CD4-positive, CD25-positive, alpha-beta regulatory T cell (primary cell): Measurements from ENCODE around the gene RASAL3. TPM values are rescaled to one million over a fixed set of nuclear protein-coding genes. Genes with fewer than 3 reads are reported as not detected.
A peak's percentile ranks its signal among the peaks of the same experiment; 100 is the strongest.
"Not testable (repeated sequence)": the region's sequence is repeated elsewhere in the genome, so short reads cannot be mapped to it uniquely, and the experiment has no call there.

Experiments used
- ATAC-seq, 2 donors: fragments of 150-1000 bp; cut with Tn5 transposase; one replicate each; pipeline ENCODE4 v1.10.0; 2021; ENCODE audit warnings: low read depth in 2 of 2, moderate number of reproducible peaks in 2 of 2, moderate library complexity in 1 of 2
- DNase-seq, 3 donors: peaks; one replicate each; pipeline versions ENCODE4 v3.0.0 to v3.0.0-alpha.2; 2012 to 2022; ENCODE audit warnings: mixed read lengths in 1 of 3
- H3K27ac ChIP-seq: one replicate; pipeline ENCODE4 v1.7.0; 2013; ENCODE audit warnings: mild to moderate bottlenecking, low read length; ENCODE audit not compliant: insufficient read depth, poor library complexity, severe bottlenecking
- H3K27me3 ChIP-seq: one replicate; pipeline ENCODE4 v1.7.0; 2013; ENCODE audit warnings: low read length; ENCODE audit not compliant: control insufficient read depth, insufficient read depth
- H3K36me3 ChIP-seq: one replicate; pipeline ENCODE4 v1.7.0; 2013; ENCODE audit warnings: mild to moderate bottlenecking, low read length, moderate library complexity; ENCODE audit not compliant: control insufficient read depth, insufficient read depth
- H3K4me1 ChIP-seq: 2 replicates; pipeline ENCODE4 v1.7.0; 2013; ENCODE audit warnings: mild to moderate bottlenecking, low read length; ENCODE audit not compliant: insufficient read depth, control insufficient read depth, poor library complexity, severe bottlenecking
- H3K4me3 ChIP-seq: one replicate; pipeline ENCODE4 v1.7.0; 2013; ENCODE audit warnings: low read depth, mild to moderate bottlenecking, low read length, moderate library complexity
- H3K9me3 ChIP-seq, 2 experiments: 1 replicate in 1 of 2; 2 replicates in 1 of 2; pipeline ENCODE4 v1.7.0; 2013; ENCODE audit warnings: low read length in 2 of 2, mild to moderate bottlenecking in 1 of 2, moderate library complexity in 1 of 2; ENCODE audit not compliant: control insufficient read depth in 2 of 2
- H3K27ac Mint-ChIP-seq, 3 donors: one replicate each; pipeline ENCODE4 v1.8.0; 2020 to 2022; ENCODE audit warnings: mild to moderate bottlenecking in 3 of 3, mixed read lengths in 3 of 3, moderate library complexity in 2 of 3
- H3K27me3 Mint-ChIP-seq: one replicate; pipeline ENCODE4 v1.8.0; 2022; ENCODE audit warnings: mild to moderate bottlenecking, mixed read lengths
- H3K36me3 Mint-ChIP-seq: one replicate; pipeline ENCODE4 v1.8.0; 2020; ENCODE audit warnings: mixed read lengths
- H3K4me1 Mint-ChIP-seq, 4 donors: one replicate each; pipeline ENCODE4 v1.8.0; 2020 to 2022; ENCODE audit warnings: mixed read lengths in 4 of 4, mild to moderate bottlenecking in 1 of 4
- H3K4me3 Mint-ChIP-seq, 4 donors: one replicate each; pipeline ENCODE4 v1.8.0; 2020 to 2022; ENCODE audit warnings: mild to moderate bottlenecking in 4 of 4, mixed read lengths in 4 of 4, moderate library complexity in 3 of 4
- H3K9me3 Mint-ChIP-seq, 7 donors: one replicate each; pipeline ENCODE4 v1.8.0; 2020 to 2022; ENCODE audit warnings: mixed read lengths in 7 of 7, mild to moderate bottlenecking in 3 of 7, moderate library complexity in 2 of 7
- polyA plus RNA-seq, 4 donors: library from polyadenylated mRNA; unstranded; fragments of 300-500 nt; fragmentation: Illumina TruSeq; gene quantifications; one replicate each; pipeline ENCODE4 v1.2.3, GENCODE V29; 2021
- total RNA-seq: library from RNA; stranded (reverse); gene quantifications from one replicate; pipeline ENCODE4 v1.2.3, GENCODE V29; 2022

Gene RASAL3
- total and polyA plus RNA-seq, 5 donors from 2014 or later: 25.3 to 122 (median 42.7) TPM

DNA sequence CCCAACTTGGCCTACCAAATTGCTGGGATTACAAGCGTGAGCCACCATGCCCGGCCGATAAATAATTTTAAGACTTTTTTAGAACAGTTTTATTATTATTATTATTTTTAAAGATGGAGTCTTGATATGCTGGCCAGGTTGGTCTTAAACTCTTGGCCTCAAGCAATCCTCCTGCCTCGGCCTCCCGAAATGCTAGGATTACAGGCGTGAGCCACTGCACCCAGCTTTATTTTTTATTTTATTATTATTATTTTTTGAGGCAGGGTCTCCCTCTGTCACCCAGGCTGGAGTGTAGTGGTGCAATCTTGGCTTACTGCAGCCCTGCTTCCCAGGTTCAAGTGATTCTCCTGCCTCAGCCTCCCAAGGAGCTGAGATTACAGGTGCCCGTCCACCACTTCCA lies 16.7 kb upstream of the RASAL3 start:
- H3K9me3 ChIP-seq, H3K4me3 ChIP-seq, H3K27me3 Mint-ChIP-seq, H3K27ac ChIP-seq, H3K9me3 Mint-ChIP-seq, ATAC-seq, DNase-seq, H3K27ac Mint-ChIP-seq, H3K27me3 ChIP-seq, H3K36me3 ChIP-seq, H3K36me3 Mint-ChIP-seq, H3K4me3 Mint-ChIP-seq: not testable (repeated sequence)
- peaks cover 0 to 38% (median 16%) of the 10 kb centered on the region in 4 donors for H3K4me1 Mint-ChIP-seq
- peaks cover 12% of the 10 kb centered on the region for H3K4me1 ChIP-seq

DNA sequence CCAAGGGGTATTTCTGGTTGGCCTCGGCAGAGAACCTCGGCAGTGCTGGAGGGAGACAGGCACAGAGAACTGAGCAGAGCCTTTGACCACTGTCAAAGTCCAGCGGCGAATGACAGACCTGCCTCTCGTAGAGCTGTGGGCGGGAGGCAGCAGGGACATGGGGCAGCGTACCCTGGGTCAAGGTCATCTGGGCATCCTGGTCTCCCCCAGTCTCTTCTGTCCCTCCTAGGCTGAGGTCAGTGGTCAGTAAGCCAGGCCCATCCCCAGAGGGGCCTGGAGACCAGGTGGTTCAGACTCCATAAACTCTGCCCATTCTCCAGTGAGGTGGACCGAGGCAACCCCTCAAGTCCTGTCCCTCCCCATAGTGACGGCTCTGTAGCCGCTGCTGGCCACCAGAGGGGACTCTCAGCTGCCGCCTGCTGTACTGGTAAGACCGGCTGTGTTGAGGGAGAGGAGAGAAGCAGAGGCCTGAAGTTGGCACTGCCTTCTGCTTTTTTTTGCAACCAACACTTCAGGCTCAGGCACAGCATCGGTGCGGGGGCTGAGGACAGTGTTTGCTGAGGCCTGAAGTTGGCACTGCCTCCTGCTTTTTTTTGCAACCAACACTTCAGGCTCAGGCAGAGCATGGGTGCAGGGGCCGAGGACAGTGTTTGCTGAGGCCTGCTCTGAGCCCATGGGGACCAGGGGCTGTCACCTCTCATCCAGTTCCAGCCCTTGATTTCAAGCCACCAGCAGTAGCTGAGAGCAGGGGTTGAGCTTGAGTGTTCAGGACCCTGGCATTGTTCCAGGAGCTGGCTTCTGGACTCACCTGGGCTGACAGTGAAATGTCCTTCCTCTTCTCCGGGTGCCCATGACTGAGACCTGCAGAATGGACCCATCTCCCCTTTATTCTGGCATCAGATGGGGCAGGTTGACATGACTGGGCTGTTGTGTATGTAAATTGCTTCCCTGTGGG lies 15.3 kb upstream of the RASAL3 start, which contains the start of gene PGLYRP2:
TSS of gene PGLYRP2 (minus strand) at position 111 of the 955 bp plus-strand sequence. CDS start 130 bp downstream, outside the sequence.
- Mint-ChIP-seq H3K27ac (peak within 1 kb of the TSS; percentile 72 to 82 (median 75)), H3K36me3 (no peaks in the 10 kb centered on the region), H3K27me3 (no peaks in the 10 kb centered on the region), H3K4me3 (peak within 1 kb of the TSS in 3 of 4 donors; percentile 12 to 54 (median 13)), H3K4me1 (peaks cover 0 to 43% (median 18%) of the 10 kb centered on the region in 4 donors), H3K9me3 (peaks cover 0 to 4% (median 0%) of the 10 kb centered on the region in 7 donors)
- ATAC-seq (no peak), DNase-seq (no peak)
- Histone ChIP-seq H3K27me3 (no peaks in the 10 kb centered on the region), H3K4me3 (peak within 1 kb of the TSS; percentile 24), H3K4me1 (peaks cover 12% of the 10 kb centered on the region), H3K9me3 (no peaks in the 10 kb centered on the region), H3K27ac (no peak within 1 kb of the TSS), H3K36me3 (no peaks in the 10 kb centered on the region)

DNA sequence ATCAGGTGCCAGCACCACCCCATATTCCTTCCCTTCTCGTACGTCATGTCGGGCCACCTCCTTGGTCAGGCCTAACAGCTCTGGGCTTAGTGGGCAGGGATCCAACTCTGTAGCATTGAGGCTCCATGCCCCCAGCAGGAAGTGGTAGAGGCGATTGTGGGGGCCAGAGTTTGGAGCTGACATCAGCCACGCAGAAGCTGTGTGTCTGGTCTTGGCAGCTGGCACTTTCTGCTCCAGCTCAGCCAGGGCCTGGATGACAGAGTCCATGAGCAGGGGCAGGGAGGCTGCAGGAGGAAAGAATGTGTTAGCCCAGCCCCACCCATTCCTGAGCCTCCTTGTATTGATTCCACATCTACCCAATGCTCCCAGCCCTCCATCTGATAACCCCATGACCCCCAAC lies 12.0 kb upstream of the RASAL3 start:
- no peaks in the 10 kb centered on the region for H3K27me3 Mint-ChIP-seq
- no peaks in the 10 kb centered on the region for H3K9me3 ChIP-seq
- peak overlapping the region in 1 of 4 donors; percentile 18 for H3K4me3 Mint-ChIP-seq
- H3K4me1 ChIP-seq: peaks cover 25% of the 10 kb centered on the region
- H3K27ac ChIP-seq: no peak overlapping the region
- H3K4me1 Mint-ChIP-seq: peaks cover 8 to 55% (median 27%) of the 10 kb centered on the region in 4 donors
- ATAC-seq (no peak), DNase-seq (no peak)
- H3K27me3 ChIP-seq: no peaks in the 10 kb centered on the region
- H3K36me3 Mint-ChIP-seq: no peaks in the 10 kb centered on the region
- H3K9me3 Mint-ChIP-seq: peaks cover 0 to 1% (median 0%) of the 10 kb centered on the region in 7 donors
- H3K27ac Mint-ChIP-seq: no peak overlapping the region
- no peak overlapping the region for H3K4me3 ChIP-seq
- no peaks in the 10 kb centered on the region for H3K36me3 ChIP-seq

DNA sequence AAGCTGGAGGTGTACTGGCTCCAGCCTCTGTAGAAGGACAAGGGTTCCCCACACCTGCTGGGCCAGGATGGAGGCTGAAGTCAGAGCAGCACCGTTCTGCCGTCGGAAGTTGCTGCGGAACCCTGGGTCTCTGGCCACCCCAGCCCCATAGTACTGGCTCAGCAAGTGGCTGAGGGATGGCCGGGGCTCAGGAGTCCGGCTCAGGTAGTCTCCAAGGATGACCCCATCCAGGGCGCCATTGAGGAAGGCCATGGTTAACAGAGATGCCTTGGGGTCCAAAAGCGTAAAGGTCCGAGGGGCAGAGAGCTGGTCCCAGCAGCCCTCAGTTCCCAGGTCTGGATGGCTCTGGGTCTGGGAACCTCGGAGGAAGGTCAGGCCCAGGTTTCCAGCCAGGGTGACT lies 11.3 kb upstream of the RASAL3 start:
- Histone ChIP-seq H3K27ac (no peak overlapping the region), H3K4me3 (no peak overlapping the region), H3K4me1 (peaks cover 25% of the 10 kb centered on the region), H3K9me3 (no peaks in the 10 kb centered on the region), H3K27me3 (no peaks in the 10 kb centered on the region), H3K36me3 (no peaks in the 10 kb centered on the region)
- ATAC-seq: no peak
- H3K4me1 Mint-ChIP-seq: peaks cover 8 to 57% (median 27%) of the 10 kb centered on the region in 4 donors
- H3K4me3 Mint-ChIP-seq: no peak overlapping the region
- no peaks in the 10 kb centered on the region for H3K27me3 Mint-ChIP-seq
- DNase-seq: no peak
- no peak overlapping the region for H3K27ac Mint-ChIP-seq
- H3K9me3 Mint-ChIP-seq: peaks cover 0 to 1% (median 0%) of the 10 kb centered on the region in 7 donors
- H3K36me3 Mint-ChIP-seq: no peaks in the 10 kb centered on the region

DNA sequence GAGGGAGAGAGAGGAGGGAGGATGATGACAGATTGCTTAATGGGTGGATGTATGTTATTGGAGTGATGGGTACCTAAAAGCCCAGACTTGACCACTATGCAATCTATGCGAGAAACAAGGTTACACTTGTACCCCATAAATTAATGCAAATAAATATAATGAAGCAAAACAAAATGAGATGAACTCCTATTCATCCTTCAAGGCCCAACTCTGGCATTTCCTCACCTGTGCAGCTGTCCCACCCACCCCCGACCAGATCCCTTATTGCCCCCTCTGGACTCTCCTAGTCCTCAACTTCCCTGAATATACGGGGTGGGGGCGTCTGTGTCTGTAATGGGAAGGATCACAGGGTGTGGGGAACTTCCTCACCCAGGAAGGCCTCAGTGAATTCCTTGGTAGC lies 10.8 kb upstream of the RASAL3 start:
- Histone ChIP-seq H3K27me3 (no peaks in the 10 kb centered on the region), H3K36me3 (no peaks in the 10 kb centered on the region), H3K4me1 (peaks cover 25% of the 10 kb centered on the region), H3K4me3 (no peak overlapping the region), H3K27ac (no peak overlapping the region), H3K9me3 (no peaks in the 10 kb centered on the region)
- no peaks in the 10 kb centered on the region for H3K36me3 Mint-ChIP-seq
- peak overlapping the region in 2 of 3 donors; percentile 51 to 94 for H3K27ac Mint-ChIP-seq
- H3K27me3 Mint-ChIP-seq: no peaks in the 10 kb centered on the region
- no peak overlapping the region for H3K4me3 Mint-ChIP-seq
- ATAC-seq (no peak), DNase-seq (no peak)
- H3K9me3 Mint-ChIP-seq: peaks cover 0 to 1% (median 0%) of the 10 kb centered on the region in 7 donors
- H3K4me1 Mint-ChIP-seq: peaks cover 8 to 56% (median 27%) of the 10 kb centered on the region in 4 donors

DNA sequence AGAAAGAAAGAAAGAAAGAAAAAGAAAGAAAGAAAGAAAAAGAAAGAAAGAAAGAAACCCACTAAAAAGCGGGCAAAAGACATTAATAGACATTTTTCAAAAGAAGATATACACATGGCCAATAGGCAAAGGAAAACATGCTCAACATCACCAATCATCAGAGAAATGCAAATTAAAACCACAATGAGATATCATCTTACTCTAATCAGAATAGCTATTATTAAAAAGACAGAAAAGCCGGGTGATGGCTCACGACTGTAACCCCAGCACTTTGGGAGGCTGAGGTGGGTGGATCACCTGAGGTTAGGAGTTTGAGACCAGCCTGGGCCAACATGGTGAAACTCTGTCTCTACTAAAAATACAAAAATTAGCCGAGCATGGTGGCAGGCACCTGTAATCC lies 9.5 kb upstream of the RASAL3 start:
- Histone ChIP-seq H3K4me3 (peak overlapping the region; percentile 65), H3K4me1 (peaks cover 35% of the 10 kb centered on the region)
- not testable (repeated sequence) for H3K9me3 Mint-ChIP-seq, H3K9me3 ChIP-seq, H3K36me3 Mint-ChIP-seq, H3K36me3 ChIP-seq, H3K27me3 Mint-ChIP-seq, H3K27ac ChIP-seq, H3K27me3 ChIP-seq
- DNase-seq (peak in 1 of 3 donors; percentile 44), ATAC-seq (peak; percentile 25 to 30)
- peaks cover 8 to 58% (median 30%) of the 10 kb centered on the region in 4 donors for H3K4me1 Mint-ChIP-seq
- H3K4me3 Mint-ChIP-seq: peak overlapping the region; percentile 29 to 65 (median 42)
- peak overlapping the region; percentile 8 to 28 (median 16) for H3K27ac Mint-ChIP-seq

DNA sequence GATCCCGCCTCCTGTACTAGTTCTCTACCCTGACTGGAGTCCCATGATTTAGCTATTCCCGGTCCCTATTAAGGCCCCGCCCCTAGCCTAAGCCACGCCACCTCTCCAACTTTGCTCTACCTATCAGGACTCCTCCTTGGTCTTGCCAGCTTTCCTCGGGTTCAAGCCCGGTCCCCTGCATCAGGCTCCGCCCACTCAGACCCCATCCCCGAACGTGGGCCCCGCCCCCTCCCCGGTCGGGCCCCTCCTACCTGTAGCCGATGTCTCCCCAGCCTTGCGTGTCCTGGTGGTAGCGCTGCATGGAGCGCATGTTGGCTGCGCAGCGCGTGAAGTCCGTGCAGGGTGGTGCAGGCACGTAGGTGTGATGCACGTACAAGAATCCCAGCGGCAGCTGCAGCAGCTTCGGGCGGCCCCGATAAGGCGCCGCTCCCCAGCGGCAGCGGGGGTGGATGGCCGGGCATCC lies 7.3 kb upstream of the RASAL3 start:
- Histone ChIP-seq H3K4me3 (no peak overlapping the region), H3K27me3 (no peaks in the 10 kb centered on the region), H3K4me1 (peaks cover 38% of the 10 kb centered on the region), H3K9me3 (no peaks in the 10 kb centered on the region), H3K36me3 (no peaks in the 10 kb centered on the region), H3K27ac (no peak overlapping the region)
- Mint-ChIP-seq H3K27ac (no peak overlapping the region), H3K27me3 (no peaks in the 10 kb centered on the region), H3K4me1 (peaks cover 15 to 63% (median 42%) of the 10 kb centered on the region in 4 donors), H3K36me3 (no peaks in the 10 kb centered on the region), H3K4me3 (peak overlapping the region in 2 of 4 donors; percentile 38 to 63), H3K9me3 (peaks cover 0 to 1% (median 0%) of the 10 kb centered on the region in 7 donors)
- DNase-seq: no peak
- ATAC-seq: no peak
